Measurements from ENCODE around the gene MYO18B. TPM values are rescaled to one million over a fixed set of nuclear protein-coding genes. Genes with fewer than 3 reads are reported as not detected.

The MYO18B gene
- polyA plus RNA-seq, 1 donor (not counting 4 experiments of a cell fraction or from before 2014, with no cell fraction given) = not detected

DNA sequence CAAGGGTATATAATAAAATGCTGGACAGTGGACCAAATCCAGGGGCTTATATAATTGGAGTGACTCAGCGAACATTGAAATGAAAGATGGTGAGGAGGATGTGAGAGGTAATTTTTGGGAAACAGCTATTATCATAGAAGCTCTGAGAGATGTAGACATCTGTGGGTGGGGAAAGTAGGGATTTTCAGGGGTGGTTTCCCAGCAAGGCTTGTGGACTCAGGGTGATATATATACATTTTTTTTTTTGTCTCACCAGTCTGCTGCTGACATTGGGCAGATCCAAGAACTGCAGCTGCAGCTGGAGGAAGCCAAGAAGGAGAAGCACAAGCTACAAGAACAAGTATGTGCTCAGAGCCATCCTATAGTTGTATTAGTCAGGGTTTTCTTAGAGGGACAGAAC, 208.1 kb downstream of the MYO18B start:
- no peak overlapping the region for H3K9ac ChIP-seq (ENCODE audit: control insufficient read depth, extremely low read depth, insufficient read depth, low read length)
- no peaks in the 10 kb centered on the region for H4K20me1 ChIP-seq (ENCODE audit: control insufficient read depth, extremely low read depth, insufficient read depth, low read length)
- H3K9me3 ChIP-seq (ENCODE audit: control insufficient read depth, low read depth, low read length) = peaks cover 3% of the 10 kb centered on the region
- H3K4me2 ChIP-seq (ENCODE audit: control insufficient read depth, extremely low read depth, insufficient read depth, low read depth, low read length) = no peak overlapping the region
- H3K4me1 ChIP-seq (ENCODE audit: control insufficient read depth, extremely low read depth, insufficient read depth, low read length) = no peaks in the 10 kb centered on the region
- H2AFZ ChIP-seq (ENCODE audit: control insufficient read depth, low read length) = no peak overlapping the region
- H3K27ac ChIP-seq (ENCODE audit: control insufficient read depth, insufficient read depth, low read length) = no peak overlapping the region
- no peaks in the 10 kb centered on the region for H3K9me1 ChIP-seq (ENCODE audit: control insufficient read depth, extremely low read depth, insufficient read depth, low read length)
- no peak for TF ChIP-seq EZH2 (IDR thresholded peaks at IDR 0.05; ENCODE audit: low read length)
- TF ChIP-seq, protein P1, sequence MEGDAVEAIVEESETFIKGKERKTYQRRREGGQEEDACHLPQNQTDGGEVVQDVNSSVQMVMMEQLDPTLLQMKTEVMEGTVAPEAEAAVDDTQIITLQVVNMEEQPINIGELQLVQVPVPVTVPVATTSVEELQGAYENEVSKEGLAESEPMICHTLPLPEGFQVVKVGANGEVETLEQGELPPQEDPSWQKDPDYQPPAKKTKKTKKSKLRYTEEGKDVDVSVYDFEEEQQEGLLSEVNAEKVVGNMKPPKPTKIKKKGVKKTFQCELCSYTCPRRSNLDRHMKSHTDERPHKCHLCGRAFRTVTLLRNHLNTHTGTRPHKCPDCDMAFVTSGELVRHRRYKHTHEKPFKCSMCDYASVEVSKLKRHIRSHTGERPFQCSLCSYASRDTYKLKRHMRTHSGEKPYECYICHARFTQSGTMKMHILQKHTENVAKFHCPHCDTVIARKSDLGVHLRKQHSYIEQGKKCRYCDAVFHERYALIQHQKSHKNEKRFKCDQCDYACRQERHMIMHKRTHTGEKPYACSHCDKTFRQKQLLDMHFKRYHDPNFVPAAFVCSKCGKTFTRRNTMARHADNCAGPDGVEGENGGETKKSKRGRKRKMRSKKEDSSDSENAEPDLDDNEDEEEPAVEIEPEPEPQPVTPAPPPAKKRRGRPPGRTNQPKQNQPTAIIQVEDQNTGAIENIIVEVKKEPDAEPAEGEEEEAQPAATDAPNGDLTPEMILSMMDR (optimal IDR thresholded peaks at IDR 0.05 in 1 of 3, IDR thresholded peaks at IDR 0.05 in 1 of 3, conservative IDR thresholded peaks at IDR 0.05 in 1 of 3; ENCODE audit: extremely low read depth in 1 of 3, insufficient read depth in 2 of 3, low read length in 3 of 3) = no peak
- H3K4me3 ChIP-seq (ENCODE audit: control insufficient read depth in 2 of 3, extremely low read depth in 1 of 3, insufficient read depth in 2 of 3, low read depth in 1 of 3, low read length in 3 of 3) = no peak overlapping the region
- no peak for FAIRE-seq
- H3K36me3 ChIP-seq (ENCODE audit: control insufficient read depth in 2 of 2, extremely low read depth in 1 of 2, insufficient read depth in 2 of 2, low read length in 2 of 2) = no peaks in the 10 kb centered on the region
- DNase-seq (ENCODE audit: low read depth, low spot score) = no peak
- H3K27me3 ChIP-seq (ENCODE audit: control insufficient read depth, extremely low read depth, insufficient read depth, low read length) = no peaks in the 10 kb centered on the region
- no peaks in the 10 kb centered on the region for H3K79me2 ChIP-seq (ENCODE audit: control insufficient read depth, insufficient read depth, low read length)
- dilution Hi-C loops (cut with MboI; ENCODE audit: extremely low pct_ligation_motif_present, low sequenced_read_pairs) = no loop called here

DNA sequence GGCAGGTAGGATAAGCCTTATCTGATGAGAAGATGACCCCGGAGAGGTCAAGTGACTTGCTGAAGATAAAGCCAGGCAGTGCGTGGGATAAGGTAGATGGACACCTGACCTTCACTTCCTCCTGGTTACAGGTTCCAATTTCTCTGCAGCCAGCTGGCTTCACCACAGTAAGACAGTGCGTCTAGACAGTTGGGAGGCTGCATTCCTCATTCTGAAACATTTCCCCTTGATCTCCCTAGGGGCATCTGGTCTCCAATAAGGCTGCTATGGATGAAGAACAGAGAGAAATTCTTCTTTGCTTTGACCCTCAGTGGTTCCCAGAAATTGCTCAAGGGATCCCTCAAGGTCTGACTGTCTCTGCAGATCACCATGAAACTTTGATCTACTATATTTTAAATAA, 211.3 kb downstream of the MYO18B start:
- no peaks in the 10 kb centered on the region for H3K27me3 ChIP-seq (ENCODE audit: control insufficient read depth, extremely low read depth, insufficient read depth, low read length)
- no peaks in the 10 kb centered on the region for H3K9me1 ChIP-seq (ENCODE audit: control insufficient read depth, extremely low read depth, insufficient read depth, low read length)
- TF ChIP-seq, protein P1 (optimal IDR thresholded peaks at IDR 0.05 in 1 of 3, IDR thresholded peaks at IDR 0.05 in 1 of 3, conservative IDR thresholded peaks at IDR 0.05 in 1 of 3; ENCODE audit: extremely low read depth in 1 of 3, insufficient read depth in 2 of 3, low read length in 3 of 3) = no peak
- no peak for TF ChIP-seq EZH2 (IDR thresholded peaks at IDR 0.05; ENCODE audit: low read length)
- FAIRE-seq = no peak
- H3K9ac ChIP-seq (ENCODE audit: control insufficient read depth, extremely low read depth, insufficient read depth, low read length) = no peak overlapping the region
- no peaks in the 10 kb centered on the region for H3K79me2 ChIP-seq (ENCODE audit: control insufficient read depth, insufficient read depth, low read length)
- H3K9me3 ChIP-seq (ENCODE audit: control insufficient read depth, low read depth, low read length) = no peaks in the 10 kb centered on the region
- dilution Hi-C loops (cut with MboI; ENCODE audit: extremely low pct_ligation_motif_present, low sequenced_read_pairs) = no loop called here
- H2AFZ ChIP-seq (ENCODE audit: control insufficient read depth, low read length) = no peak overlapping the region
- H3K27ac ChIP-seq (ENCODE audit: control insufficient read depth, insufficient read depth, low read length) = no peak overlapping the region
- no peak for DNase-seq (ENCODE audit: low read depth, low spot score)
- no peaks in the 10 kb centered on the region for H3K4me1 ChIP-seq (ENCODE audit: control insufficient read depth, extremely low read depth, insufficient read depth, low read length)
- no peak overlapping the region for H3K4me3 ChIP-seq (ENCODE audit: control insufficient read depth in 2 of 3, extremely low read depth in 1 of 3, insufficient read depth in 2 of 3, low read depth in 1 of 3, low read length in 3 of 3)
- H4K20me1 ChIP-seq (ENCODE audit: control insufficient read depth, extremely low read depth, insufficient read depth, low read length) = no peaks in the 10 kb centered on the region
- no peak overlapping the region for H3K4me2 ChIP-seq (ENCODE audit: control insufficient read depth, extremely low read depth, insufficient read depth, low read depth, low read length)
- no peaks in the 10 kb centered on the region for H3K36me3 ChIP-seq (ENCODE audit: control insufficient read depth in 2 of 2, extremely low read depth in 1 of 2, insufficient read depth in 2 of 2, low read length in 2 of 2)

All from keratinocyte (primary cell).